Astrocyte (in vitro differentiated cells and primary cell): ENCODE measurements around the gene SLC16A13.

ENCODE experiments used
- CTCF ChIP-seq: IDR thresholded peaks from 2 replicates; pipeline ENCODE4 v1.5.1; 2011; ENCODE audit warnings: low read depth, mild to moderate bottlenecking, inconsistent platforms, low read length, moderate library complexity; ENCODE audit not compliant: insufficient read depth
- EZH2 ChIP-seq: IDR thresholded peaks from 2 replicates; pipeline ENCODE4 v1.6.1; 2012; ENCODE audit warnings: mild to moderate bottlenecking, low read length, inconsistent platforms; ENCODE audit not compliant: insufficient read depth

GRCh38 chr17:7079581-7080455, 44.0 kb downstream of the SLC16A13 start, which contains the start of gene CLEC10A:
- TF ChIP-seq CTCF (no peak), EZH2 (no peak)
